NCI-H146 treated with DMSO at 0.1 percent for 48 hours (cell line): ENCODE measurements around the gene CAMTA1.

ENCODE experiments used
- DNase-seq: peaks from one replicate; lab custom pipeline; 2025; ENCODE audit not compliant: unreplicated experiment; lab: John Stamatoyannopoulos, UW

The CAMTA1 gene

GRCh38 chr1:7050751-7051665, 265.8 kb downstream of the CAMTA1 start:
- DNase-seq, result no peak

- DNase-seq, result no peak
These were observed 267.4 kb downstream of the CAMTA1 start for GRCh38 chr1:7052701-7053100.

GRCh38 chr1:7060745-7061144, 275.5 kb downstream of the CAMTA1 start:
- no peak for DNase-seq

GRCh38 chr1:7062346-7063061, 277.2 kb downstream of the CAMTA1 start:
- DNase-seq, result no peak

- DNase-seq, result no peak
These were observed 278.7 kb downstream of the CAMTA1 start for GRCh38 chr1:7063981-7064380.

- DNase-seq, result no peak
These were observed 283.3 kb downstream of the CAMTA1 start for GRCh38 chr1:7068552-7068951.

GRCh38 chr1:7069931-7070330, 284.7 kb downstream of the CAMTA1 start:
- no peak for DNase-seq

GRCh38 chr1:7070389-7071029, 285.3 kb downstream of the CAMTA1 start:
- peak; percentile 9 for DNase-seq

- DNase-seq, result no peak
These were observed 290.9 kb downstream of the CAMTA1 start for GRCh38 chr1:7076117-7076516.

GRCh38 chr1:7076572-7076971, 291.3 kb downstream of the CAMTA1 start:
- no peak for DNase-seq

GRCh38 chr1:7077136-7077535, 291.9 kb downstream of the CAMTA1 start:
- DNase-seq, result no peak

- DNase-seq, result no peak
These were observed 292.7 kb downstream of the CAMTA1 start for GRCh38 chr1:7077970-7078369.

- DNase-seq, result no peak
These were observed 294.4 kb downstream of the CAMTA1 start for GRCh38 chr1:7079637-7080036.

- no peak for DNase-seq
These were observed 299.1 kb downstream of the CAMTA1 start for GRCh38 chr1:7084232-7084894.

- no peak for DNase-seq
These were observed 300.3 kb downstream of the CAMTA1 start for GRCh38 chr1:7085521-7085920.

GRCh38 chr1:7086106-7086505, 300.9 kb downstream of the CAMTA1 start:
- DNase-seq, result no peak

- no peak for DNase-seq
These were observed 302.6 kb downstream of the CAMTA1 start for GRCh38 chr1:7087888-7088287.

GRCh38 chr1:7089497-7089896, 304.2 kb downstream of the CAMTA1 start:
- no peak for DNase-seq

- no peak for DNase-seq
These were observed 308.0 kb downstream of the CAMTA1 start for GRCh38 chr1:7093297-7093696.

- DNase-seq, result no peak
These were observed 308.8 kb downstream of the CAMTA1 start for GRCh38 chr1:7094086-7094485.

GRCh38 chr1:7094509-7094908, 309.3 kb downstream of the CAMTA1 start:
- no peak for DNase-seq
